DMS153 (cell line): ENCODE results near the gene RIMBP2.

Experiments
- DNase-seq: peaks from one replicate; lab custom pipeline; 2025; lab: John Stamatoyannopoulos, UW

The RIMBP2 gene

GRCh38 chr12:130418251-130418650 lies 297.8 kb downstream of the RIMBP2 start:
- no peak for DNase-seq

GRCh38 chr12:130414381-130414780 lies 301.7 kb downstream of the RIMBP2 start:
- DNase-seq, result no peak

- DNase-seq, result no peak
Measured at GRCh38 chr12:130413909-130414308, 302.2 kb downstream of the RIMBP2 start.

GRCh38 chr12:130412384-130412783 lies 303.7 kb downstream of the RIMBP2 start:
- DNase-seq, result no peak

GRCh38 chr12:130405332-130405731 lies 310.8 kb downstream of the RIMBP2 start:
- DNase-seq, result no peak

GRCh38 chr12:130401703-130402102 lies 314.4 kb downstream of the RIMBP2 start:
- no peak for DNase-seq

GRCh38 chr12:130398100-130398848 lies 317.8 kb downstream of the RIMBP2 start:
- DNase-seq, result no peak

- no peak for DNase-seq
Measured at GRCh38 chr12:130396667-130397066, 319.4 kb downstream of the RIMBP2 start.

- DNase-seq, result no peak
Measured at GRCh38 chr12:130394906-130395305, 321.2 kb downstream of the RIMBP2 start.

- no peak for DNase-seq
Measured at GRCh38 chr12:130391186-130391585, 324.9 kb downstream of the RIMBP2 start.

- DNase-seq, result no peak
Measured at GRCh38 chr12:130385193-130385592, 330.9 kb downstream of the RIMBP2 start.

GRCh38 chr12:130384234-130384633 lies 331.9 kb downstream of the RIMBP2 start:
- DNase-seq, result no peak

GRCh38 chr12:130382818-130383217 lies 333.3 kb downstream of the RIMBP2 start:
- DNase-seq, result no peak

GRCh38 chr12:130375296-130376287 lies 340.5 kb downstream of the RIMBP2 start:
- no peak for DNase-seq

GRCh38 chr12:130374083-130374482 lies 342.0 kb downstream of the RIMBP2 start:
- no peak for DNase-seq

- DNase-seq, result no peak
Measured at GRCh38 chr12:130372936-130373335, 343.2 kb downstream of the RIMBP2 start.

- no peak for DNase-seq
Measured at GRCh38 chr12:130371296-130371695, 344.8 kb downstream of the RIMBP2 start.

- no peak for DNase-seq
Measured at GRCh38 chr12:130369816-130370215, 346.3 kb downstream of the RIMBP2 start.

- DNase-seq, result no peak
Measured at GRCh38 chr12:130367523-130367922, 348.6 kb downstream of the RIMBP2 start.

GRCh38 chr12:130367003-130367402 lies 349.1 kb downstream of the RIMBP2 start:
- DNase-seq, result no peak

- DNase-seq, result no peak
Measured at GRCh38 chr12:130366159-130366558, 349.9 kb downstream of the RIMBP2 start.

- DNase-seq, result no peak
Measured at GRCh38 chr12:130364578-130364977, 351.5 kb downstream of the RIMBP2 start.

- DNase-seq, result no peak
Measured at GRCh38 chr12:130362060-130362459, 354.0 kb downstream of the RIMBP2 start.
